ENCODE results near the gene SLC39A8.

Gene SLC39A8

DNA sequence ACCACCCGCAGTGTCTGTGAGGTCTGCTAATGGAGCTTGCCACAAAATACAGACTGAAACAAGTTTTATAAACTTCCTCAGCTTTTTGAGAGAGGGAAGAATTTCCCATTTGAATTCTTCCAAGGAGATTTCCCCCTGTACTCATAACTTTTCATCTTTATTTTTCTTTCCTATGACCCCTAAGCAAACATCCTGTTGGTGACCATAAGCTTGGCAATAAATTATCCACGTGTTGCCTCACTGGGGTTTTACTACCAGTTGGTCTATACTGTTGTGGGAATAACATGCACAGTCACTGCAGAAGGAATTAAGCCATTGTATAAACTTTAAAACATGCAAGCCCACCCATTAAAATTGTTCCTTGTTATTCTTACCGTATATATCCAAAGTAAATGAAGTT, 86.2 kb downstream of the SLC39A8 start:
- no peak for DNase-seq (ENCODE audit: low read depth)
- no peak overlapping the region for H3K4me3 ChIP-seq (ENCODE audit: low read length)
- TF ChIP-seq CTCF (conservative IDR thresholded peaks at IDR 0.05; ENCODE audit: low read depth, low read length): no peak

DNA sequence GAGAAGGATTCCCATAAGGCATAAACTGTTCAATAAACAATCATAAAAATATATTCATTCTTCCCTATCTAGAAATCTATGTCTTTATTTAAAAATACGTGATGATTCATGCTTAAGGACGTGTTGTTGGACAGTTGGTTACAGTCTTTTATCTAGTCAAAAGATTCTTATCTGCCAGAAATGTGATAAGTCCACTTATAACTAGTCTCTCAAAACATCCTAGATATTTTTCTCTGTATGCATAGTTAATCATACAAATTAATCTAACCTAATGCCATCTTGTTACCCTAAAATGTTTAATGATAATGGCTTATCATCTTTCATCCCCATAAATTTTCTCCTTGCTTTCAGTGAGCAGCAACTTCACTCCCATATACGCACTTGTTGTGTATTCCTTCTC, 89.0 kb downstream of the SLC39A8 start:
- DNase-seq (ENCODE audit: low read depth): no peak
- TF ChIP-seq CTCF (conservative IDR thresholded peaks at IDR 0.05; ENCODE audit: low read depth, low read length): no peak
- no peak overlapping the region for H3K4me3 ChIP-seq (ENCODE audit: low read length)

GRCh38 chr4:102253860-102254259, 91.4 kb downstream of the SLC39A8 start:
- DNase-seq (ENCODE audit: low read depth): no peak
- no peak overlapping the region for H3K4me3 ChIP-seq (ENCODE audit: low read length)
- TF ChIP-seq CTCF (conservative IDR thresholded peaks at IDR 0.05; ENCODE audit: low read depth, low read length): no peak

GRCh38 chr4:102252171-102252570, 93.1 kb downstream of the SLC39A8 start:
- TF ChIP-seq CTCF (conservative IDR thresholded peaks at IDR 0.05; ENCODE audit: low read depth, low read length): no peak
- H3K4me3 ChIP-seq (ENCODE audit: low read length): no peak overlapping the region
- DNase-seq (ENCODE audit: low read depth): no peak

DNA sequence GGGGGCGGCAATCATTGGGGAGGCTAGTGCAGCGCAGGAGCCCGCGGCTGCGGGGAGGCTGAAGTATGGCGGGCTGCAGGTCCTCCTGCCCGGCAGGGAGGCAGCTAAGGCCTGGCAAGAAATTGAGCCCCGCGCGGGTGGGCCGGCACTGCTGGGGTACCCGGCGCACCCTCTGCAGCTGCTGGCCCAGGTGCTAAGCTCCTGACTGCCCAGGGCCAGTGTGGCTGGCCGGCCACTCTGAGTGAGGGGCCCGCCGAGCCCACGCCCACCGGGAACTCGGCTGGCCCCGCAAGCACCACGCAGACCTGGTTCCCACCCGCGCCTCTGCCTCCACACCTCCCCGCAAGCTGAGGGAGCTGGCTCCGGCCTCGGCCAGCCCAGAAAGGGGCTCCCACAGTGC, 94.9 kb downstream of the SLC39A8 start:
- H3K4me3 ChIP-seq (ENCODE audit: low read length): no peak overlapping the region
- TF ChIP-seq CTCF (conservative IDR thresholded peaks at IDR 0.05; ENCODE audit: low read depth, low read length): no peak
- no peak for DNase-seq (ENCODE audit: low read depth)

DNA sequence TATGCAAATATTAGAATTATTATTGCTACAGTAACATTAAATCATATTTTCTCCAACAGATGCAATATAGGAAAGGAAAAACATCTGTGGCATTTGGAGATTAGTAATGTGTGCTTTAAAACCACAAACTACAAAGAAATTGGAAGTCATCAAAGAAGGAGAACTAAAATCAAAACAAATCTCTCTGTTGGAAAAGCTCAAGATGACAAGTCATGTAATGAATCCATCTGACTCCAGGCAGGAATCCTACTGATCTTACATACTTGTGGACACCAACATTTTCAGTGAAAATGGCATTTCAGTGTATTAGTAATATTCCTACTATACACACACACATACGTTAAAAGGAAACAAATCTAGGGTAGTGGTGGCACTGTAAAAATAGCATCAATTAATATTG, 98.2 kb downstream of the SLC39A8 start:
- TF ChIP-seq CTCF (conservative IDR thresholded peaks at IDR 0.05; ENCODE audit: low read depth, low read length): no peak
- DNase-seq (ENCODE audit: low read depth): no peak
- no peak overlapping the region for H3K4me3 ChIP-seq (ENCODE audit: low read length)

DNA sequence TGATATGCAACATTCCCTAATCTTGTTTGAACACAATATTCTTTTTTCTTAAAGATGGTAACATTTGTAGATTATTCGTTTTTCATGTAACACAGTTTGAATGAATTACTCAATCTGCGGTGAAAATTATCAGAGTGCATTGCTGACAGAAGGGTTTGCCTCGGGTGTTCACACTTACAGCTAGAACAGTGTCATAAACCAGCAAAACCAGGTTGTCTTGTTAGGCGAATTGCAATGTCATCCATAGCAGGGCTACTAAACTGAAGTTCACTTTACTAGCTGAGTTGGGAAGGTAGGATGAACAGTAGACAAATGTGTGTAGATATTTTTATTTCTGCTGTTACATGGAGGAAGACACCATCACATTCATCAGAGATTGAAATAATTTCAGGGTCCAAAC, 98.9 kb downstream of the SLC39A8 start:
- no peak for DNase-seq (ENCODE audit: low read depth)
- H3K4me3 ChIP-seq (ENCODE audit: low read length): no peak overlapping the region
- TF ChIP-seq CTCF (conservative IDR thresholded peaks at IDR 0.05; ENCODE audit: low read depth, low read length): no peak

Measured in retinal pigment epithelial cell (primary cell).